GDM1 (cell line): ENCODE measurements around the gene TMEM131.
"Not testable (repeated sequence)": the region's sequence is repeated elsewhere in the genome, so short reads cannot be mapped to it uniquely, and the experiment has no call there.

Experiments
- DNase-seq: peaks from one replicate; lab custom pipeline; 2025; lab: John Stamatoyannopoulos, UW

TMEM131 gene

DNA sequence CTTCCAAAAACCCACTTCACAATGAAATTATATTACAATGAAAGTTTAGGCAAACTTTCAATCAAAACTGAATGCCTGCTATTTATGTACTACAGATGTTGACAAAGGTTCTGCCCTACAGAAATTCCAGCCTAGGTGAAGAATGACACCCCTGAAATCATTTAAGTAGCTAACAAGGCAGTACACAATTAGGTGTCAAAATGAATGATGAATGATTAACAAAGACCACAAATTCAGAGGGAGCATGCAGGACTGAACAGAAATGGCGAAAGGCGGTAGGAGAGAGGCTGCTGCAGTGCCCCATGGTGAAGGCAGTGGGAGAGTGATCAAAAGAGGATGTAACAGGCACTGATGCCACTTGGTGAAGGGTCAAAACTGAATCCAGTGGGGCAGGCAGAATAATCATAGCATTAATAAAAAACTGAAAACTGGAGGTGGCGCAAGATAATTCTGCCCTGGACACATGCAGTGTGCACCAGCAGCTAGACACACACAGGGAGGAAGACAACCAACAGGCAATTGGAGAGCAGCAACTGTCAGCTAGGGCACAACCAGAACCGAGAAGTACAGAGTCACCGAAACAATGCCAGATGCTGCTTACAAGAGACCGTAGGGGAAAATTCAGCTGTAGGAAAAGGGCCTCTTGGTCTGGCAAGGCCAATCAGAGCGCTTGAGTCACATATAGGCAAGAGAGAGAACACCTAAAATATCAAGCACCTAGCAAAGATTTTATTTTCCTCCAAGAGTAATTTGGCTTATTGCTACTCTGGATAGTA lies 4.5 kb downstream of the TMEM131 start:
- no peak for DNase-seq

DNA sequence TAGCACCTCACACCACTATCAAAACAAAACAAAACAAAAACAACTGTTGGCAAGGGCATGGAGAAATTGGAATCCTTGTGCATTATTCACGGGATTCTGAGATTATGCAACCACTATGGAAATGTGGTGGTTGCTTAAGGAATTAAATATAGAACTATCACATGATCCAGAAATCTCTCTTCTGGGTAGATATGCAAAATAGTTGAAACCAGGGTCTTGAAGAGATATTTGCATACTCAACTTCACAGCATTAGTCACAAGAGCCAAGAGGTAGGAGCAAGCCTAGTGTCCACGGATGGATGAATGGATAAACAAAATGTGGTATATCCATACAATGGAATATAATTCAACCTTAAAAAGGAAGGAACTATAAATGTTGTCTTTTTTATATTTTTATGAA lies 7.0 kb downstream of the TMEM131 start:
- DNase-seq, result no peak

DNA sequence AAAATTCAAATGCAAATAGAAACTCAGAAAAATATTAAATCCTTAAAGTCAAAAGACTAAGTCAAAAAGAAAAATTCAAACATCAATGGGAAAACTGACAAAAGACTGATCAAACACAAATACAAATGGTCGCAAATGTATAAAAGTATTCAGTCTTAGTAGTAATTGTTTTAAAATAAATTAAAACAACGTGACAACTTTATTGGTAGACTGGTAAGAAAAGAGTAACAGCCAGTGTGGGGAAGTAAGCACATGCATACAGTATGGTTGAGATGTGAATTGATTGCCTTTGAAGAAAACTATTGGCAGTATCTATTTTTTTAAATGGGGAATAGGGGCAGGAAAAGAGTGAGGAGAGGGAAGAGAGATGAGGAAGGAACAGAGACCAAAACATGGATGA lies 9.8 kb downstream of the TMEM131 start:
- no peak for DNase-seq

DNA sequence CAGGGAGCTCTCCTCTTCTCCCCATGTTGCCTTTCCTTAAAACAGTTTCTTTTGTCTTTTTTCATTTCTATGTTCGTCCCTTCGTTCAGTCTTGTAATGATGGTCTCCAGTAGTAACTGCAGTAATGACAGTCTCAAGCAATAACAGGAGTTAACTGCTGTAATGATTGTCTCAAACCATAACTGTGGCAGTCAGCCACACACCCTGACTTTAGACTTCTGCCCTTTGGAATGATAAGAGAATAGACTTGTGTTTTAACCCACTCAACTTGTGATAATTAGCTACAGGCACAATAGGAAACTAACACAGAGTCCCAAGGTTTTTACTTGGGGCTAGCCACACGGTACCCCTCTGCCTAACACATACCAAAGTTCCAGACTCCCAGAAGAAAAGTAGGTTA lies 12.1 kb downstream of the TMEM131 start:
- no peak for DNase-seq

DNA sequence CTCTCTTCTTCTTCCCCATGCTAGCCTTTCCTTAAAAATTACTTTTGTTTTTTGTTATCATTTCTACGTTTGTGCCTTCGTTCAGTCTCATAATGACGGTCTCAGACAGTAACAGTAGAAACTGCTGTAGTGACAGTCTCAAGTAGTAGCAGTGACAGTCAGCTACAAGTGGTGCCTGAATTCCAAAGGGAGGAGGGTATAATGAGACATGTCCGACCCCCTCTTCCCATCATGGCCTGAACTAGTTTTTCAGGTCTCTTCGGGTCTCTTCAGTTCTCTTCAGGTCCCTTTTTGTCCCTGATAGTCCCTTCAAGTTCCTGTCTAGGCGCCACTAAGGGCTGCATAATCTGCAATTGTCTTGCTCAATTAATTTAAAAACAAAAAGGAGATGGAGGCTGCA lies 12.6 kb downstream of the TMEM131 start:
- DNase-seq, result no peak

DNA sequence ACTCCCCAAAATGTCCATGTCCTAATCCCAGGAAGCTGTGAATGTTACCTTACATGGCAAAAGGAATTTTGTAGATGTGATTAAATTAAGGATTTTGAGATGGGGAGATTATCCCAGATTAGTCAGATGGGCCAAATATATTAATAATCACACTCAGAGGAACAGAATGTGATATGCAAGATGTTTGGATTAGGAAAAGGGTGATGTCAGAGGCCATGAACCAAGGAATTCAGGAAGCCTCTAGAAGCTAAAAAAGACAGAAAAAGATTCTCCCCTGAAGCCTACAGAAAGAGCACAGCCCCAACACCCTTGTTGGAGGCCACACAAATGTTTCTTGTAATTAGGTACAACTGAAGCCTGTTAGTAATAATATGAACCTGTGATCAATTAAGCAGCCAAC lies 13.1 kb downstream of the TMEM131 start:
- no peak for DNase-seq

DNA sequence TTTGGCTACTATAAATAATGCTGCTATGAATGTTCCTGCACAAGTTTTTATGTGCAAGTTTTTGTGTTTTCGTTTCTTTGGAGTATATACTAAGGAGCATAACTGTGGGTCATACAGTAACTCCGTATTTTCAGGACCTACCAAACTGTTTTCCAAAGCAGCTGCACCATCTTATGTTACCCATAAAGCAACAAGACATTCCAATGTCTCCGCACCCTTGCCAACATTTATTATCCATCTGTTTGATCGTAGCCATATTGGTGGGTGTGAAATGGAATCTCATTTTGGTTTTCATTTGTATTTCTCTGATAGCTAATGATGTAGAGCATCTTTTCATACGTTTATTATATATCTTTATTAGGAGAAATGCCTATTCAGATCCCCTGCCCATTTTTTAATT lies 13.8 kb downstream of the TMEM131 start:
- DNase-seq, result no peak

DNA sequence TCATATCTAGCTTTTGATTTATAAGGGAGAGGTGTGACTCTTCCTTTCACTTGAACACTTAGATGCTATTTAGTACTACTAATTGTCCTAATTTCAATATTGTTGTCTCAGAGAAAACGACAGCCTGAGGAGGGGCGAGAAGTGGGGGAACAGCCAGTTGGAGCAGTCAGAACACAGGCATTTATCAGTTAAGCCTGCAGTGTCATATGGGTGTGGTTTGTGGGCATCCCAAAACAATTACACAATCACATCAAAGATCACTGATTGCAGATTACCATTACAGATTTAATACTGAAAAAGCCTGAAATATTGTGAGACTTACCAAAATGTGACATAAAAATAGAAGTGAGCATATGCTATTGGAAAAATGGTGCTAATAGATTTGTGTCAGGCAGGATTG lies 15.8 kb downstream of the TMEM131 start:
- no peak for DNase-seq

DNA sequence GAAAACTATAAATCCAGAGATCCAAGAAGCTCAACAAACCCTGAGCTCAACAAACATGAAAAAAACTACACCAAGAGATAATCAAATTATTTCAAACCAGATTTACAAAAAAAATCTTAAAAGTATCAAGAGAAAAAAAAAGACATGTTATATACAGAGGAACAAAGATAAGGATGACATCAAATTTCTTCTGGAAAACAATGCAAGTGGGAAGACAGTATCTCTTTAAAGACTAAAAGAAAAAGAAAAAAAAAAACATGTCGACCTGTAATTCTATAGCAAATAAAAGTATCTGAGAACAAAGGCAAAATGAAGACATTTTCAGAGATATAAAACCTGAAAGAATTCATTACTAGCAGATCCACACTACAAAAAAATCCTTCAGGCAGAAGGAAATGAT lies 21.3 kb downstream of the TMEM131 start:
- no peak for DNase-seq

DNA sequence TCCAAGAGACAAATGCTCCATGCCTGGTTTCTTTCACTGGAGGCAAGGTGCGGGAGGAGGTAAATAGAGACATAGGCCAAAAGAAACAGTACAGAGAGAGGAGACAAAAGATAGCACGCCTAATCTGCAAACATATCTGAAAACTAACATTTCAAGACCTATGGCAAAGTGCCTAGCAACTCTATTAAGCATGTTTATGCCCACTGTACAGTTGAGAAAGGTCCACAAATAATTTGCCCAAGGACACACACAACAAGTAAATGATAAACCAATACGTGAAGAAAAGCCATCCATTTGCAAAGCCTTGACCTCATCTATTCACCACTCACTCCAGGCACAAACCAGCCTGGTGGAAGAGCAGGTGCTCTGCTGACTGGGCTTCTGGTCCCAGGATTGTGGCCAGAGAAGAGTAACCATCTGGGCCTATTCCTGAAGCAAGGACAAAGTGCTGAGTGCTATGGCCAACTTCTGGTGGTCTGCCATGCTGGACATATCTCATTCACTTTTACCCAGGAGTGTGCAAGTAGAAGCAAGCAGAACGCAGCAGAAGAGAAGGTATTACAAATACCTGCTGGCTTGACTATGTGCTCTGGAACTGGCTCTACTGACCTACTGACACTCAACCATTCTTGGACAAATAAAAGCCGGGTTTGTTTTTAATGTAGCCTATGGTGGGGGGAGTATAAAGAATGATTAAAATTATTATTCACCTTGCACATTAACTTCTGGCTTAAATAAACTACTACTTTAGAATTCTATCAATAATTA lies 25.3 kb downstream of the TMEM131 start:
- DNase-seq, result no peak

DNA sequence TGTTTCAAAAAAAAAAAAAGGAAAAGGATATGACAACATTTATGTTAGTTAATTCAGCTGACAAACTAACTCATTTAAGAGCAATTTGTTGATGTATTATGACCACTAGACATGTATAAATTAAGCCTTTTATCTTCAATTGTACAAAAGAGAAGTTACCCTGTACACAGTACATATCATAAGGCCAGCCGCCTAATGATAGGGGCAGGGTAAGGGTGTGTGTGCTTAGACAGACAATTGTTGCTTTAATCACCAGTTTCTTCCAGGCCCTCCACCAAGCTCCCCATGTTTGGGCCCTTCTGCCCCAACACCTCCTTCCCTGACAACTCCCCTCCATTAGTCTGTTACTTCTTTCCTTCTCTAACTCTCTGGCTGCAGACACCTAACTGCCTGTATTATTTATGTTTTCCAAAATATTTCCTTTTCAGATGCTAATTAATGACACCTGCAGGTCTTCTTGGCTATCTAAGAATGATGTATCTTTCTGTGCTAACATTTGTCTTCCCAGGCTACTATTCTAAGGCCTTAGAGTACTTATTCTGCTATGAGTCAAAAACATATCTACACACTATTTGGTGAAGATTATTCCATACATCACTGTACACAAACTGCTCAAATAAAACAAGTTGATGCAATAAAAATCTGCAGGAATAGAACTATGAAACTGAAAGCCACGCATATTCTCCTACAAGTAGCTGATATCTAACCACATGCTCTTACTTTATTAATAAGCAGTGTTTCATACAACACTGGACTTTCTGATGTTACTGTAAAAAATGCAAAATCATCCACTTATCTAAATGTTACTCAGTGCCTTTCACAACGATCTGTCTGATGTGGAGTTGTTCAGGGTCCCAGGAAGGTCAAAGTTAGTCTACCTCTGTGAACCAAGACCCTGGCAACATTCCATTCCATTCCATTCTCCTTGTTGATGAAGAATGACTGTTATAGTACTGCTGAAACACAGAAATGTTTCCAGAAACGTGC lies 26.4 kb downstream of the TMEM131 start:
- DNase-seq, result no peak

DNA sequence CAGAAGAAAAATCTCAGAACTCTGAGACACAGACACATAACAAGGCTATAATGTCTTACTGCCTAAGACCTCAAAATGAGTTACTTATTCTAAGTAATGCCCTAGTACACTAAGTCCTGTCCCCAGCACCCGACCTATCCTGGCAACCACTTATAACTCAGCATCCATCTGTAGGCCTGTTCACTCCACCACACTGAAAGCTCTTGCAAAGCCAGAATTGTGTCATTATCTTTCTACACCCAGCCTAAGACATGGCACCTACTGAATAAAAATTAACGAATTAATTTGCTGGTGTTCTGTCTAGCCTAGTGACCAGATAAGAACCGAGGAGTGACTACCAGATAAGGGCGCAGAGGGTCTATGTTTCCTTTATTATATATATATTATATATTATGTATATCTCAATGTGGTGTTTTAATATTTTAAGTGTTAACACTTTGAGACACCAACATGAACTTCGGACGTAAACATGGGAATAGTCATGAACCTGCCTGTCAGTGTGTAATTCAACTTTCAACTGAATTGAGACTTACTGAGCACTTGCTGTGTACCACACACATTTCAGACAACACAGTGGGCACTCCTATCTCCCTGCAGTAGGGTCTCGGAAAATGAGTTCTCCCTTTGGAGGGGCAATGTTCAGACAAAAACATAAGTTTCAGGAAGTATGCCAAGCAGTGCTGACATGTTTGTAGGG lies 27.7 kb downstream of the TMEM131 start:
- no peak for DNase-seq

DNA sequence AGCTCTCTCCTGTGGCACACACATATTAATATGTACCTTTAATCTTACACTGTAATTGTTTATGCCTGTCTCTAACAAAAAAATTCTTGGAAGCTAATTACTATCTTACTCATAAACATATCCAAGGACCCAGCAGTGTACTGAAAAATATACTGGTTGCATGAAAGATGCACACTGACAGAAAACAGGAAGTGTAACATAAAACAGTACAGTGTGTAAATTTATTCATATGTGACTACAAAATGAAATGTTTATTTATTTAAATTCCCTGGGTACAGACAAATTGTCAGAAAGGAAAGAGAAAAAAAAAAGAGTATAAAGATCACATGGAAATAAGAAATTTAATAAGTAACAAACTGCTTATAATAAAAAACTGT lies 28.5 kb downstream of the TMEM131 start:
- DNase-seq, result no peak

DNA sequence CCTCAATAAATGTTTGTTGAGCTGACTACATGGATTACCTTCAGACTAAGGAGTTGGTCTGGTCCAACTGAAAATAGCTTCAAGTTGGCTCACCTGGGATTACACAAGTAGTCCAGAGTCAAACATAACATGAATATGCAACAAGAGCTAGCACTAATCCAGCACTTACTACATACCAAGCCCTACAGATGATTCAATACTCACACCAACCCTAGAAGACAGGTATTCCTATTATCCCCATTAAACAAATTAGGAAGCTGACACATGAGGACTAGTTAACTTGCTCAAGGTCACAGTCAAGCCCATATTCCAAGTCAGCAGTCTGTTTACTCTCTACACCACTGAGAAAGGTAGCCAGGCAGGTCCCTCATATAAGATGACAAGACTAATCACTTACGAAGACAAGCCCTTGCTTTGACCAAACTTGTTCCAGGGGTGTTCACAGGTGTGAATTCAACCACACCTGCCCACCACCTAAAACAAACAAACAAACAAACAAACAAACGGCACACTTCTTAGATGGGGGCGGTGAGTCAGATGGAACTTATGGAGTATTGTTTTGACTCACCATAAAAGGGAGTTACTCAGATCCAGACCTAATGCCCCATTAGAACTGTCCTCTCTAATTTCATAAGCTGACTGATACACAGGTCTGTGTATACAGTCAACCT lies 29.1 kb downstream of the TMEM131 start:
- no peak for DNase-seq

DNA sequence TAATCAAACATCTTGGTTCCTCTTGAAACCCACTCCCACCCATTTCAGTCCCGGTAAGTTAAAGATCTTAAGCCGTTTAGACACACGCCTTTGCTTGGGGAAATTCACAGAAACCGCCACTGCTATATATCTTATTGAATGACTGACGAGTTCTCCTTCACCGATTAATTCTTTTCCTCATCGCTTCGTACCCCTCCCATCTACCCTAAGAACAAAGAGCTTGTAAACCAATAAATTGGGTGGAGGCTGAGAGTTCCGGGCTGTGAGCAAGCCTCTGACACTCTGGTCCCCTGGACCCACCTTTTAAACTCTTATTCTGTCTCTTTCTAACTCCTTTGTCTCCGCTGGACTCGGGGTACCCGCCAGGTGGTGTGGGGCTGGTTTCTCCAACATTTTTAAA lies 30.6 kb downstream of the TMEM131 start:
- DNase-seq, result no peak

DNA sequence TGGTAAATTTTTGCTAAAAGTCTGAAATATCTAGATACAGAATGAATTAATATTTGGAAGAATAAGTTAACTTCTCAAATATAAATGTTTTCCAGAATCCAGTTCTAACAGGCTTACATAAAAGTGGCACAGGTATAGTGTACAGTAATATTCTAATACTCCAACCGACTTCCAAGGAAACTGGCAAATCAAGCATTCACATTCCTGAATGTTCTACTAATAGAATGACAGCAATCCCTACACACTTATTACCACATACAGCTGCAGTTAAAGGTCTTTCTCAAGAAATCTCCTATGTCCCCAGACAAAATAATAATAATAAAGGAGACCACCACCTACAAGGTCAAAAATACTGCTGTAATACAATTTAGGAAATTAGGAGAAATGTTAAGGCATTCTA lies 31.9 kb downstream of the TMEM131 start:
- no peak for DNase-seq

DNA sequence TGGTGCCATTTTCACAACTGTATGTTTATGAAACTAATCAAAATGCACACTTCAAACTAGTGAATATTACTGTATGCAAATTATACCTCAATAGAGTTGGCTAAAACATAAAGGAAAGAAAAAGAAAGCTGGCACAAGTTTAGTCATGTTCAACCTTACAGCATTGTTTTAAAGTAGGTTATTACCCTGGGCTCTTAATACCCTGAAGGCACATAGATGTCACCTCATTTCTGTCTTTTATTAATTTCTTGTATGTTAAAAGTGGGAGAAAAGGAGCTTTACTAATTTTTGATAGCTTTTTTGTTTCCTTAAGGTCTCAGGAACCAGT lies 32.7 kb downstream of the TMEM131 start:
- no peak for DNase-seq

DNA sequence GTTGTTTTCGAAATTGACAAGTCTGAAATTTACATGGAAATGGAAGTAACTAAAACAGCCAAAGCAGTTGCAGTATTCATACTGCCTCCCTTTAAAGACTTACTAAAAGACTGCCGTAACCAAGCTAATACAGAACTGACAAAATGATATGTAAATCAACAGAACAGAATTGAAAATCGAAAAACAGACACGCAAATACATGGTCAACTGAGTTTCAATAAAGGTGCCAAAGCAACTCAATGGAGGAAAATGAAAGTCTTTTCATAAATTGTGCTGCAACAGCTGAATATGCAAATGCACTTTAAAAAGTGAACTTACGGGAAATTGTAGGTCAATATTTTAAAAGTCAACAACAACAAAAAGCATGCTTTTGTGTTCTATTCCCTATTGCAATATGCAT lies 34.2 kb downstream of the TMEM131 start:
- no peak for DNase-seq

DNA sequence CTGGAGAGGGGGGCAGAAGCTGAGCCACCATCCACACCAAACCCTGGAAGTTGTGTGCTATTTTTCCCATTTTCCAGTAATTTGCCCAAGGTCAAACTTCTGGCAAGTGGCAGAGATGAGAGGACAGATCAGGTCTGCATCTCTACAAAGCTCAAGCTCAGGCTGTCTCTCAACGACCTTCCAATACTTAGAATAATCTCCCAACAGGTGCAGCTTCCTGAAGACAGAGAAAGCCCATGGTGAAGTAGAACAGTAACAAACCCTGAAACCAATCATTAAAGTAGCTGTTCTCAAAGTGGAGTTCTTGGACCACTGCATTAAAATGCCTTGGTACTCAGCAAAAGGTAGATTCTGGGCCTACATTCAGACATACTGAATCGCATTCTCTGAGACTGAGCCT lies 37.6 kb downstream of the TMEM131 start:
- no peak for DNase-seq

DNA sequence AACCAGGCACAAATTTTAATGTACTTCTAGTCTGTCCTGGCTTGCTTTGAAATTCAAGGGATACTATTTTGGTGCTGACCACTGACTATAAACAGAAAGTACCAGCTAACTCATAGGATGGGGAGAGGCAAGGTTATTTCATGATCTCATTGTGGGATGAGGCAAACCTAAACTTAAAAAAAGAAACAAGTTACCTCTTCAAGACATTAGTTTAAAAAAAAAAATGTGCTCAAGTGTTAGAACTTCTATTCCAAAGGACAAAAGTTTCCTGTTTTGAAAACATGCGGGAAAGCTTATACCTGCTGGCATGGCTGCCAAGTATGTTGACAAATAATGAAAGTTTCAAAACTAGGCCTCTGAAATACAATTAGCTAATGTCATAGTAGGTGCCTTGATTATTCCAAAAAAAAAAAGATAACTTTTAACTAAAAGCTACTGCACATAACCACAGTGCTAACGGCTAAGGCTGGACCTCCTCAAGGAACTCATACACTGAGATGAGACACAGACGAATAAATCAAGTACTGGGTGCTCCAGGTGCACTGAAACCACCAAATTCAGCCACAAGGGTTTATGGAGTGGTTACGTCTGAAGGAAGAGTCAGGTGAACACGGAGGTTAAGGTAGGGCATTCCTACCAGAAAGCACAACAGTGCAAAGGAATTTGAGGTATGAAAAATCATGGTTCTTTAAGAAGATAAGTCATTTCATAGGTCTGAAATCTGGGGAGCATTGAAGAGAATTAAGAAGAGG lies 38.1 kb downstream of the TMEM131 start:
- DNase-seq, result no peak

DNA sequence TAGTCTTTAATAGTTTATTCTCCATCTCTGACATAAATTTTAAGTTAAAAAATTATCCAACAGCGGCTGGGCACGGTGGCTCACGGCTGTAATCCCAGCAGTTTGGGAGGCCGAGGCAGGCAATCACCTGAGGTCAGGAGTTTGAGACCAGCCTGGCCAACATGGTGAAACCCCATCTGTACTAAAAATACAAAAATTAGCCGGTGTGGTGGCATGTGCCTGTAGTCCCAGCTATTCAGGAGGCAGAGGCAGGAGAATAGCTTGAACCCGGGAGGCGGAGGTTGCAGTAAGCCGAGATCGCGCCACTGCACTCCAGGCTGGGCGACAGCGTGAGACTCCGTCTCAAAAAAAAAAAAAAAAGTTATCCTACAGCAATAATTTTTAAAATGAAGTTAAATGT lies 39.0 kb downstream of the TMEM131 start:
- DNase-seq, result not testable (repeated sequence)
